SU-DHL-6 (cell line): ENCODE results near the gene SEZ6L.

Source experiments
- H2AFZ ChIP-seq: fragments of 200-600 bp; sonication (generic); 2 replicates; pipeline ENCODE4 v1.6.1; 2014; ENCODE audit warnings: low read depth, mild to moderate bottlenecking, moderate library complexity, mixed read lengths, antibody characterized with exemption, low read length; ENCODE audit not compliant: severe bottlenecking
- H3F3A ChIP-seq: fragments of 200-600 bp; shearing (Covaris generic); 2 replicates; pipeline ENCODE4 v1.6.0; 2016; ENCODE audit warnings: antibody characterized with exemption, mild to moderate bottlenecking; ENCODE audit not compliant: insufficient read depth
- H3K27ac ChIP-seq: fragments of 200-600 bp; sonication (generic); 2 replicates; pipeline ENCODE4 v1.5.1; 2016; ENCODE audit warnings: low read depth, mild to moderate bottlenecking, low read length, moderate library complexity, mixed read lengths
- H3K27me3 ChIP-seq: fragments of 200-600 bp; sonication (generic), shearing (Covaris generic); 2 replicates; pipeline ENCODE4 v1.6.0; 2014; ENCODE audit warnings: mild to moderate bottlenecking, low read length
- H3K36me3 ChIP-seq: fragments of 200-600 bp; sonication (generic); 2 replicates; pipeline ENCODE4 v1.6.1; 2014; ENCODE audit warnings: mild to moderate bottlenecking, low read length, mixed read lengths
- H3K4me2 ChIP-seq: fragments of 300-600, 200-600 bp; shearing (Covaris generic), sonication (generic); 2 replicates; pipeline ENCODE4 v1.6.0; 2014; ENCODE audit warnings: low read length, low read depth, mild to moderate bottlenecking; ENCODE audit not compliant: poor library complexity, severe bottlenecking
- H3K4me3 ChIP-seq: fragments of 200-600 bp; sonication (generic); 2 replicates; pipeline ENCODE4 v1.5.1; 2014; ENCODE audit warnings: antibody characterized with exemption, low read length, mild to moderate bottlenecking, mixed read lengths; ENCODE audit not compliant: insufficient read depth, poor library complexity, severe bottlenecking
- H3K79me2 ChIP-seq: fragments of 200-600 bp; sonication (generic); 2 replicates; pipeline ENCODE4 v1.6.1; 2014; ENCODE audit warnings: mild to moderate bottlenecking, low read length, moderate library complexity; ENCODE audit not compliant: insufficient read depth
- H3K9ac ChIP-seq: fragments of 200-600 bp; sonication (generic); 2 replicates; pipeline ENCODE4 v1.7.0; 2014; ENCODE audit warnings: mild to moderate bottlenecking, low read length
- H3K9me2 ChIP-seq: fragments of 200-600 bp; sonication (generic); replicated peaks from 2 replicates; pipeline ENCODE4 v1.6.1; 2014; ENCODE audit warnings: low read length; ENCODE audit not compliant: insufficient read depth
- H3K9me3 ChIP-seq: fragments of 200-600 bp; sonication (generic); 2 replicates; pipeline ENCODE4 v1.6.1; 2014; ENCODE audit warnings: low read length, mixed read lengths; ENCODE audit not compliant: insufficient read depth
- H4K20me1 ChIP-seq: fragments of 200-600 bp; sonication (generic); 2 replicates; pipeline ENCODE4 v1.6.1; 2014; ENCODE audit warnings: low read depth, mild to moderate bottlenecking, antibody characterized with exemption, low read length, moderate library complexity, mixed read lengths
- EZH2phosphoT487 ChIP-seq: fragments of 200-600 bp; sonication (generic), shearing (Covaris generic); conservative IDR thresholded peaks from 2 replicates; pipeline ENCODE4 v1.6.1; 2018; ENCODE audit warnings: mild to moderate bottlenecking, antibody characterized with exemption, low read length, moderate library complexity, mixed read lengths
- TF ChIP-seq, protein P1 (sequence below): fragments of 200-600 bp; sonication (generic); IDR thresholded peaks from one replicate; pipeline ENCODE4 v1.5.1; 2017; ENCODE audit warnings: antibody characterized with exemption, mild to moderate bottlenecking, low read length, moderate library complexity; ENCODE audit not compliant: insufficient read depth, poor library complexity, severe bottlenecking

The SEZ6L gene

DNA sequence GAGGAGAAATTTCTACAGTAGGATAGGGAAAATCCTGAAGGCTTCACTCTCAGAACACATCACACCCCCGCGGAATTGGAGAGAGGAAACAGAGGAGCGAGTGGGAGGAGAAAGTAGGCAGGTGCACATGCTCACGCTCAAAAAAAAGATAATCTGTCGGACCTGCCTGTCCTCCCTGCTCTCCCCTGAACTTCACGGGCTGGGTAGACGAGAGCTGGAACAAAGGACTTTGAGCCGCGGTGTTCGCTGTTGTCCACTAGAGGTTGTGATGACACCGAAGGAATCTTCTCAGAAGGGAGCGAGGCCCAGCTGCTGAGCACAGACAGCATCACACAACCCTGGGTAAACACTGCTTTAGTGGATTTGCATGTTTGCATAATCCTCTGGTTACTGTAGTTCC lies 5.0 kb downstream of the SEZ6L start:
- H4K20me1 ChIP-seq, result no peaks in the 10 kb centered on the region
- no peaks in the 10 kb centered on the region for H3K9me3 ChIP-seq
- H3K27ac ChIP-seq, result no peak overlapping the region
- H2AFZ ChIP-seq, result no peak overlapping the region
- no peaks in the 10 kb centered on the region for H3K36me3 ChIP-seq
- H3K79me2 ChIP-seq, result no peaks in the 10 kb centered on the region
- H3F3A ChIP-seq, result no peaks in the 10 kb centered on the region
- TF ChIP-seq, protein P1, sequence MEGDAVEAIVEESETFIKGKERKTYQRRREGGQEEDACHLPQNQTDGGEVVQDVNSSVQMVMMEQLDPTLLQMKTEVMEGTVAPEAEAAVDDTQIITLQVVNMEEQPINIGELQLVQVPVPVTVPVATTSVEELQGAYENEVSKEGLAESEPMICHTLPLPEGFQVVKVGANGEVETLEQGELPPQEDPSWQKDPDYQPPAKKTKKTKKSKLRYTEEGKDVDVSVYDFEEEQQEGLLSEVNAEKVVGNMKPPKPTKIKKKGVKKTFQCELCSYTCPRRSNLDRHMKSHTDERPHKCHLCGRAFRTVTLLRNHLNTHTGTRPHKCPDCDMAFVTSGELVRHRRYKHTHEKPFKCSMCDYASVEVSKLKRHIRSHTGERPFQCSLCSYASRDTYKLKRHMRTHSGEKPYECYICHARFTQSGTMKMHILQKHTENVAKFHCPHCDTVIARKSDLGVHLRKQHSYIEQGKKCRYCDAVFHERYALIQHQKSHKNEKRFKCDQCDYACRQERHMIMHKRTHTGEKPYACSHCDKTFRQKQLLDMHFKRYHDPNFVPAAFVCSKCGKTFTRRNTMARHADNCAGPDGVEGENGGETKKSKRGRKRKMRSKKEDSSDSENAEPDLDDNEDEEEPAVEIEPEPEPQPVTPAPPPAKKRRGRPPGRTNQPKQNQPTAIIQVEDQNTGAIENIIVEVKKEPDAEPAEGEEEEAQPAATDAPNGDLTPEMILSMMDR, result no peak
- TF ChIP-seq EZH2phosphoT487, result no peak
- H3K27me3 ChIP-seq, result 0 out of 2 replicates have a peak, but pooled peaks cover 2% of the 10 kb centered on the region
- H3K4me2 ChIP-seq, result no peak overlapping the region
- no peak overlapping the region for H3K9ac ChIP-seq
- no peaks in the 10 kb centered on the region for H3K9me2 ChIP-seq
- no peak overlapping the region for H3K4me3 ChIP-seq

DNA sequence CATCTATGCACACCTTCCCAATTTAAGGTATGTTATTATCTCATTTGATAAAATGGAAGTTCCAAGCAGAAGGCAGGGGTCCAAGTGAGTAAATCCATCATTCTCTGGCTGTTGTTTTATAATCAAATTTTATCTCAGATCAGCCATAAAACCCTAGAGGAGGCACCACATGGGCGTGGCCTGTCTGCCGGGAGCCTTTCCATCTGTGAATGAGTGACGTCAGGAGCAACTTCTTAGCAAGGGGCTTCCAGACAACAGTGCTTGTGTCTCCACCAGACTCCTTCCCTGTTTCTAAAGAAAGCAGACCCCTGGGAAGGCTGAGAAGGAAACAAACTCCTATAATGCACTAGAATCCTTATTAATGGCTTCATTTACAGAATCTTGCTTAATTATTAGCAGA lies 13.5 kb downstream of the SEZ6L start:
- Histone ChIP-seq H3K27ac (no peak overlapping the region), H3K9me2 (no peaks in the 10 kb centered on the region), H3K4me2 (no peak overlapping the region), H3K27me3 (no peaks in the 10 kb centered on the region), H3K79me2 (no peaks in the 10 kb centered on the region), H4K20me1 (no peaks in the 10 kb centered on the region), H3K4me3 (no peak overlapping the region), H3K9me3 (no peaks in the 10 kb centered on the region), H3K36me3 (no peaks in the 10 kb centered on the region), H2AFZ (no peak overlapping the region), H3K9ac (no peak overlapping the region), H3F3A (no peaks in the 10 kb centered on the region)
- no peak for TF ChIP-seq EZH2phosphoT487
- TF ChIP-seq, protein P1, result no peak

DNA sequence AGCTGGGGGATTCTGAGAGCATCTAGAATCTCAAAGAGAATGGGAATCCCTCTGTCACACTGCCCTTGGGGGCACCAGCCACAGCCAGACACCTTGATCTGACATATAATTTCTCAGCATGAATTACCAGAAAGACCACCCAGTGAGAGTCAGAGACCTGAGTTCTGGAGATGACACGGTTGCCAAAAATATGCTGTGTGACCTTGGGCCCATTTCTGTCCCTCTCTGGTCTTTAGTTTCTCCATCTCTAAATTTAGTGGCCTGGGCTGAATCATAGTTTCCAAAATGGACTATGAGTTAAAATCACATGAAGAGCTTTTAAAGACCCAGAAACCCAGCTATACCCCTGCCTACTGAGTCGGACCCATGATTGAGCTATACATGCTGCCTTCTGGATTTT lies 15.9 kb downstream of the SEZ6L start:
- no peaks in the 10 kb centered on the region for H4K20me1 ChIP-seq
- no peak overlapping the region for H3K4me3 ChIP-seq
- no peaks in the 10 kb centered on the region for H3K9me3 ChIP-seq
- no peak overlapping the region for H2AFZ ChIP-seq
- no peaks in the 10 kb centered on the region for H3K27me3 ChIP-seq
- H3F3A ChIP-seq, result no peaks in the 10 kb centered on the region
- H3K9me2 ChIP-seq, result no peaks in the 10 kb centered on the region
- no peak overlapping the region for H3K9ac ChIP-seq
- H3K27ac ChIP-seq, result no peak overlapping the region
- no peaks in the 10 kb centered on the region for H3K79me2 ChIP-seq
- TF ChIP-seq, protein P1, result no peak
- no peaks in the 10 kb centered on the region for H3K36me3 ChIP-seq
- no peak overlapping the region for H3K4me2 ChIP-seq

DNA sequence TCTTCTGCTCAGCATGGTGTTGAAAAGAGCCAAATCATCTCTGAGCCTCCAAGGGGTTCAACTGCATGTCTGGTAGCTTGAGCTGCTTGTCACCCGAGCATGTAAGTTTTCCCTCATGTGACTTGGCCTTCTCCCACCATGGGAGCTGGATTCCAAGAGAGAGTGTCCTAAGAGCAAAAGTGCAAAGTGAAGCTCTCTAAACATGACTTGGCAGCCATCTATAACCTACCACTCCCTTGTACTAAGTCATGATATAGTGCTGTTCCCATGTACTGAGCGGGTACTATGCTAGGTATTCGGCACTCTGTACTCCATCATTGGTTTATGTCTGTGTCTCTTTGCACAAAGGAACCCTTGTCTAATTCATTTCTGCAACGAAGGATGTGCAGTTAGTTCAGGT lies 19.1 kb downstream of the SEZ6L start:
- TF ChIP-seq, protein P1, result no peak
- TF ChIP-seq EZH2phosphoT487, result no peak
- Histone ChIP-seq H3K9me3 (no peaks in the 10 kb centered on the region), H3K79me2 (no peaks in the 10 kb centered on the region), H3K4me2 (no peak overlapping the region), H3K27ac (no peak overlapping the region), H3K9me2 (no peaks in the 10 kb centered on the region), H4K20me1 (no peaks in the 10 kb centered on the region), H3F3A (no peaks in the 10 kb centered on the region), H3K4me3 (no peak overlapping the region), H2AFZ (no peak overlapping the region), H3K27me3 (no peaks in the 10 kb centered on the region), H3K36me3 (no peaks in the 10 kb centered on the region), H3K9ac (no peak overlapping the region)
